Calu3 (cell line): ENCODE data around the gene NUBPL. TPM values are rescaled to one million over a fixed set of nuclear protein-coding genes. Genes with fewer than 3 reads are reported as not detected.

Source experiments
- BruUV-seq: library from RNA; stranded (reverse); fragments of 400-500 nt; replicated peaks from 2 replicates; lab custom pipeline; 2021; lab: Mats Ljungman, UMichigan
- CTCF ChIA-PET: fragments of 300-600 bp; sonication (Branson Sonifier 250); formaldehyde crosslinking; loops from one replicate; lab custom pipeline; 2022; ENCODE audit warnings: antibody characterized with exemption; lab: Charles Lee
- DNase-seq: peaks from one replicate; pipeline ENCODE4 v3.0.0; 2022
- H3K27ac Mint-ChIP-seq: one replicate; pipeline ENCODE4 v1.8.0; 2022; ENCODE audit warnings: mixed read lengths; ENCODE audit not compliant: unreplicated experiment
- H3K27me3 Mint-ChIP-seq: one replicate; pipeline ENCODE4 v1.8.0; 2022; ENCODE audit warnings: mixed read lengths; ENCODE audit not compliant: unreplicated experiment
- H3K36me3 Mint-ChIP-seq: one replicate; pipeline ENCODE4 v1.8.0; 2022; ENCODE audit warnings: mild to moderate bottlenecking, moderate library complexity, mixed read lengths; ENCODE audit not compliant: insufficient read depth, unreplicated experiment
- H3K4me1 Mint-ChIP-seq: one replicate; pipeline ENCODE4 v1.8.0; 2022; ENCODE audit warnings: mild to moderate bottlenecking, low read depth, mixed read lengths; ENCODE audit not compliant: unreplicated experiment
- H3K4me3 Mint-ChIP-seq: one replicate; pipeline ENCODE4 v1.8.0; 2022; ENCODE audit warnings: mild to moderate bottlenecking, low read depth, moderate library complexity, mixed read lengths; ENCODE audit not compliant: unreplicated experiment
- H3K9me3 Mint-ChIP-seq: one replicate; pipeline ENCODE4 v1.8.0; 2022; ENCODE audit warnings: low read depth, mixed read lengths; ENCODE audit not compliant: unreplicated experiment
- intact Hi-C: fragments of 100-400 bp; cut with micrococcal nuclease; formaldehyde crosslinking; loops from one replicate; pipeline ENCODE4 v1.10.0; 2022; ENCODE audit not compliant: unreplicated experiment
- total RNA-seq: library from RNA; stranded (reverse); gene quantifications from 2 replicates; pipeline ENCODE4 v1.2.3, GENCODE V29; 2022
- TF ChIP-seq, protein P1 (sequence below): fragments of 200-600 bp; IDR thresholded peaks from one replicate; pipeline ENCODE4 v1.8.0; 2022; ENCODE audit warnings: antibody characterized with exemption; ENCODE audit not compliant: unreplicated experiment

NUBPL gene
- total RNA-seq, 1 experiment from 2014 or later = 14.2 TPM

DNA sequence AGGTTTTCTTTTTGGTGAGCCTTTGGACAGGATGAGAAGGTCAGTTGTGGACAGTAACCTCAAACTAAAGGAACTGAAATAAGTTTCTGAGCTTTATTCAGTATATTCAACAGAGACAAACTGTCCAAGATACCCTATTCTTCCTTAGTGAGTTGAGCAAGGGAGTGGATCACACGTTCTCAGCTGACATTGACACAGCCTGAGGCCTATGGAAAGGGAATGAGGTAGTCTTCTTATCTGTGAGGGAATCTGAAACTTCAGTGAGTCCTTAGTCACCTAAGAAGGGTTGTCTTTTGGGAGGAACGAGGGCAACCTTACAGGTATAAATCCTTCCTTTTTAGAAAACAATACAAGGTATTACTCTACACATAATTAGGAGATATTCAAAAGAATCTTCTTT lies 5.0 kb upstream of the NUBPL start:
- H3K4me3 Mint-ChIP-seq = no peak overlapping the region
- peaks cover 3% of the 10 kb centered on the region for H3K9me3 Mint-ChIP-seq
- peaks cover 7% of the 10 kb centered on the region for H3K36me3 Mint-ChIP-seq
- H3K4me1 Mint-ChIP-seq = peaks cover 11% of the 10 kb centered on the region
- no peak for DNase-seq
- peaks cover 76% of the 10 kb centered on the region for H3K27me3 Mint-ChIP-seq
- intact Hi-C loops = no loop called here
- CTCF ChIA-PET = no interaction called here
- BruUV-seq = no TSS peak
- TF ChIP-seq, protein P1, sequence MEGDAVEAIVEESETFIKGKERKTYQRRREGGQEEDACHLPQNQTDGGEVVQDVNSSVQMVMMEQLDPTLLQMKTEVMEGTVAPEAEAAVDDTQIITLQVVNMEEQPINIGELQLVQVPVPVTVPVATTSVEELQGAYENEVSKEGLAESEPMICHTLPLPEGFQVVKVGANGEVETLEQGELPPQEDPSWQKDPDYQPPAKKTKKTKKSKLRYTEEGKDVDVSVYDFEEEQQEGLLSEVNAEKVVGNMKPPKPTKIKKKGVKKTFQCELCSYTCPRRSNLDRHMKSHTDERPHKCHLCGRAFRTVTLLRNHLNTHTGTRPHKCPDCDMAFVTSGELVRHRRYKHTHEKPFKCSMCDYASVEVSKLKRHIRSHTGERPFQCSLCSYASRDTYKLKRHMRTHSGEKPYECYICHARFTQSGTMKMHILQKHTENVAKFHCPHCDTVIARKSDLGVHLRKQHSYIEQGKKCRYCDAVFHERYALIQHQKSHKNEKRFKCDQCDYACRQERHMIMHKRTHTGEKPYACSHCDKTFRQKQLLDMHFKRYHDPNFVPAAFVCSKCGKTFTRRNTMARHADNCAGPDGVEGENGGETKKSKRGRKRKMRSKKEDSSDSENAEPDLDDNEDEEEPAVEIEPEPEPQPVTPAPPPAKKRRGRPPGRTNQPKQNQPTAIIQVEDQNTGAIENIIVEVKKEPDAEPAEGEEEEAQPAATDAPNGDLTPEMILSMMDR = no peak
- no peak overlapping the region for H3K27ac Mint-ChIP-seq

DNA sequence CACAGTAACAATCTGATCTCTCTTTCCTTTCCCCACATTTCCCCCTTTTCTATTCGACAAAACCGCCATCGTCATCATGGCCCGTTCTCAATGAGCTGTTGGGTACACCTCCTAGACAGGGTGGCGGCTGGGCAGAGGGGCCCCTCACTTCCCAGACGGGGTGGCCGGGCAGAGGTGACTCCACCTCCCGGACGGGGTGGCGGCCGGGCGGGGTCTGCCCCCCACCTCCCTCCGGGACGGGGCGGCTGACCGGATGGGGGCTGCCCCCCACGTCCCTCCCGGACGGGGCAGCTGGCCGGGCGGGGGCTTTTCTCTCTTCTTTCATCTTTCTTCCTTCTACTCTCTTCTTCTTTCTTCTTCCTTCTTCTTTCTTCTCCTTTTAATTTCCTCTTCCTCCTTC lies 1.3 kb upstream of the NUBPL start:
- H3K27ac Mint-ChIP-seq = peak overlapping the region; percentile 99
- TF ChIP-seq, protein P1 = no peak
- H3K36me3 Mint-ChIP-seq = peaks cover 16% of the 10 kb centered on the region
- H3K9me3 Mint-ChIP-seq = peaks cover 3% of the 10 kb centered on the region
- H3K4me3 Mint-ChIP-seq = no peak overlapping the region
- no TSS peak for BruUV-seq
- DNase-seq = no peak
- H3K4me1 Mint-ChIP-seq = peaks cover 11% of the 10 kb centered on the region
- intact Hi-C loops = no loop called here
- H3K27me3 Mint-ChIP-seq = peaks cover 59% of the 10 kb centered on the region
- CTCF ChIA-PET = no interaction called here

DNA sequence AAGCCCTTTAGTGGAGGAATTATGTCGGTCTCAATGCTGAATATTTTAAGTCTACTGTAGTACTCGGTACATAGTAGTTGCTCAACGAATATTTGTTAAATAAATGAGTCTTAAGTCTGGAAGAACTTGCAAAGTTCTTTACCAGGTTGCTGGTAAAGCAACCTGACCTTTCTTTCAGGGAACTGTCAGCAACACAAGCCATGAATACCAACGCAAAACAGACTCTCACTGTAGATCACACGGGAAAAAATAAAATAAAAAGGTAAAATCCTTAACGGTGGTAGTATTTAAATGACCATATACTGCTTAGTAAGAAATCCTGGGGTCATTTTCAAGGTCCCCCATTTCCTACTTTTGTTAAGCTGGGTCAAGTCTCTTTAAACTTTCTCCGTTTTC lies 447 bp upstream of the NUBPL start:
- no TSS peak for BruUV-seq
- intact Hi-C loops = no loop called here
- TF ChIP-seq, protein P1 = no peak

DNA sequence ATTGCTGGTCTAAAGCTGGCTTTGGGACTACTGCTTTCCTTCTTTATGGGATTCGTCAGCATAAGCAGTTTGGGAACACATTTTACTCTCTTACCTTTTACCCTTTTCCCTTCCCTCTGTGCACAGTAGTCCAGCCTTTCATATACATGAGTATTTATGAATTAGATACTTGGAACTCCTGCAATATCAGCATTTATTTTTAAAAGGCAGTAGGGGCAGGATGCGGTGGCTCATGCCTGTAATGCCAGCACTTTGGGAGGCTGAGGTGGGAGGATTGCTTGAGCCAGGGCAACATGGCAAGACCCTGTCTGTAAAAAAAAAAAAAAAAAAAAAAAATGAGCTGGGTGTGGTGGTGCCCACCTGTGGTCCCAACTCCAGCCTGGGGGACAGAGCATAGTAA lies 3.0 kb downstream of the NUBPL start:
- no peak for DNase-seq
- Mint-ChIP-seq H3K4me1 (peaks cover 11% of the 10 kb centered on the region), H3K9me3 (peaks cover 3% of the 10 kb centered on the region), H3K27ac (no peak overlapping the region), H3K27me3 (peaks cover 16% of the 10 kb centered on the region), H3K4me3 (no peak overlapping the region), H3K36me3 (peaks cover 16% of the 10 kb centered on the region)
- TF ChIP-seq, protein P1 = no peak
- CTCF ChIA-PET = no interaction called here
- no TSS peak for BruUV-seq
- intact Hi-C loops = no loop called here

More for the DNA sequence above, 447 bp upstream of the NUBPL start:
- CTCF ChIA-PET = no interaction called here
- peaks cover 16% of the 10 kb centered on the region for H3K36me3 Mint-ChIP-seq
- peaks cover 3% of the 10 kb centered on the region for H3K9me3 Mint-ChIP-seq
- H3K27ac Mint-ChIP-seq = peak overlapping the region; percentile 99
- H3K4me3 Mint-ChIP-seq = peak overlapping the region; percentile 99
- peaks cover 51% of the 10 kb centered on the region for H3K27me3 Mint-ChIP-seq
- DNase-seq = no peak
- H3K4me1 Mint-ChIP-seq = peaks cover 11% of the 10 kb centered on the region
